GM21529 (cell line): ENCODE measurements around the gene TLE2.

ENCODE experiments used
- ATAC-seq: cut with Tn5 transposase; IDR thresholded peaks from one replicate; pipeline ENCODE4 v1.9.1; 2021; ENCODE audit not compliant: unreplicated experiment

The TLE2 gene

GRCh38 chr19:3029065-3029923 lies at the start of gene TLE2:
TLE2 (minus strand) TSS chr19:3029280; CDS start chr19:3028904, 376 bp downstream.
- no peak for ATAC-seq

- ATAC-seq: no peak
Observed at GRCh38 chr19:3075605-3076431, 46.7 kb upstream of the TLE2 start.

- no peak for ATAC-seq
Observed at GRCh38 chr19:3073931-3074595, 45.0 kb upstream of the TLE2 start.

GRCh38 chr19:3073159-3073563 lies 44.1 kb upstream of the TLE2 start:
- no peak for ATAC-seq

GRCh38 chr19:3071768-3072167 lies 42.7 kb upstream of the TLE2 start:
- ATAC-seq: no peak

- no peak for ATAC-seq
Observed at GRCh38 chr19:3068071-3068470, 39.0 kb upstream of the TLE2 start.

- no peak for ATAC-seq
Observed at GRCh38 chr19:3067563-3067962, 38.5 kb upstream of the TLE2 start.

GRCh38 chr19:3066482-3067049 lies 37.5 kb upstream of the TLE2 start:
- ATAC-seq: no peak

GRCh38 chr19:3065675-3066357 lies 36.7 kb upstream of the TLE2 start:
- no peak for ATAC-seq

- no peak for ATAC-seq
Observed at GRCh38 chr19:3064011-3064330, 34.9 kb upstream of the TLE2 start.

GRCh38 chr19:3062165-3063105 lies 33.4 kb upstream of the TLE2 start, which contains the start of gene TLE5:
TLE5 (minus strand) TSS chr19:3062495; CDS start chr19:3062200, 295 bp downstream.
- ATAC-seq: no peak

- ATAC-seq: no peak
Observed at GRCh38 chr19:3061182-3062161, 32.4 kb upstream of the TLE2 start.

- ATAC-seq: no peak
Observed at GRCh38 chr19:3060857-3061181, 31.7 kb upstream of the TLE2 start.

- ATAC-seq: no peak
Observed at GRCh38 chr19:3059653-3060052, 30.6 kb upstream of the TLE2 start.

- no peak for ATAC-seq
Observed at GRCh38 chr19:3058821-3059314, 29.8 kb upstream of the TLE2 start.

- ATAC-seq: no peak
Observed at GRCh38 chr19:3058009-3058820, 29.1 kb upstream of the TLE2 start.

GRCh38 chr19:3057275-3057714 lies 28.2 kb upstream of the TLE2 start:
- no peak for ATAC-seq
